HG03139 (cell line): ENCODE results near the gene ISM2.
"Not testable (repeated sequence)": the region's sequence is repeated elsewhere in the genome, so short reads cannot be mapped to it uniquely, and the experiment has no call there.

Source experiments
- ATAC-seq: cut with Tn5 transposase; IDR thresholded peaks from one replicate; pipeline ENCODE4 v1.9.1; 2021; ENCODE audit not compliant: unreplicated experiment

The ISM2 gene

DNA sequence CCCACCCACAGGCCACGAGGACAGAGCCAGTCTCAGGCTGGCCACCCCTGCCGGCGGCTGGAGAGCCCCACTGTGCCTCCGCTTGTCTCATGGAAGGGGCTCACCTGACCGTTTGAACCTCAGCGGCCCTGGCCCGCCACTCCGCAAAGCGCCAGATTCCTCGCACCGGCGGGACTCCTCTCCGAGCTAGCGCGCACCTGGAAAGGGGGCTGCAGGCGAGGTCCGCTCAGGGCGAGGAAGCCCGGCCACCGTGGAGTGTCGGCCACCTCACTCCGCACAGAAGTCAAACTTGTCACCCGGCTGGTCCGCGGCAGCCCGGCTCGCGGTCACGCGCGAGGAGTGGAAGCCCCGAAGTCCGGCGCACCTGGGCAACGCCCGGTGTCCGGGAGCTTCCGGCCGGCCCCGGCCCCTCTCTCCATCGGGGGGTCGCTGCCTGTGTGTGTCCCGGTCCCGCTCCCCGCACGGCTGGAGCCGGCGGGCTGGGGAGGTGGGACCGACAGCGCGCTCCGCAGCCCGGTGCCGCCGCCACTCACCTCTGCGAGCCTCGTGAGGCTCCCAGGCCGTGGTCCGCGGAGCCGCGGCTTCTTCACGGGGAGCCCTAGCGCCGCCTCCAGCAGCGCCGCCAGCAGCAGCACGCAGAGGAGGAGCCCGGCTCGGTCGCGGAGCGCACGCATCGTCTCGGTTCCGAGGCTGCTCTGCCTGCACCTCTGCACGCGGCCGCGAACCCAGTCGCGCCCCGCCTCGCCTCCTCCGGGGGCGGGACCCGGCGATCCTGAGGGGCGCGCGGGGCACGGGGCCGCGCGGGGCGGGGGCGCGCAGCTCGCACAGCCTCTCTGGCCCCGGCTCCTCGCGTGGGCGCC, at the start of gene ISM2:
Gene ISM2 (minus strand): TSS at position 697 of the 860 bp plus-strand sequence. CDS start 23 bp downstream, at position 674.
- ATAC-seq, result peak; percentile 63

DNA sequence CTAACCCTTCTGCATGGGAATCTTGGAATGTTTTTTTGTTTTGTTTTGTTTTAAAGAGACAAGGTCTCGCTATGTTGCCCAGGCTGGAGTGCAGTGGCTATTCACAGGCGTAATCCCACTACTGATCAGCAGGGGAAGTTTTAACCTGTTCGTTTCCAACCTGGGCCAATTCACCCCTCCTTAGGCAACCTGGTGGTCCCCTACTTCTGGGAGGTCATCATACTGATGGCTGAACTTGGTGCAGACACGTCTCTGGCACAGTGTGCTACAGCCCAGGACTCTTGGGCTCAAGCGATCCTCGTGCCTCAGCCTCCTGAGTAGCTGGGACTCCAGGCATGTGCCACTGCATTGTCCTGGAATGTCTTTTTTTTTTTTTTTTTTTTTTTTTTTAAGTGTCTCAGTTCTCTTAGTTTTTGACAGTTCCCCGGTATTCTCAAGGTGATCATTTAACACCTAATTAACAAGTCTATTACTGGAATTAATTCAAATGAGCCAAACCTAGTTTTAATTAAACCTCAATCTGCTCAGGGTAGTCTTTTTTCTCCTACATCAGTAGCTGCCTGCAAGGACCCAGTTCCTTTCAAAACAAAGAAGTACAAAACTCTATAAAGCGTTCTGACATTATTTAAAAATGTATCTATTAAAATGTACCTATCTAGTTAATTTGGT, 49.0 kb upstream of the ISM2 start:
- ATAC-seq, result no peak

DNA sequence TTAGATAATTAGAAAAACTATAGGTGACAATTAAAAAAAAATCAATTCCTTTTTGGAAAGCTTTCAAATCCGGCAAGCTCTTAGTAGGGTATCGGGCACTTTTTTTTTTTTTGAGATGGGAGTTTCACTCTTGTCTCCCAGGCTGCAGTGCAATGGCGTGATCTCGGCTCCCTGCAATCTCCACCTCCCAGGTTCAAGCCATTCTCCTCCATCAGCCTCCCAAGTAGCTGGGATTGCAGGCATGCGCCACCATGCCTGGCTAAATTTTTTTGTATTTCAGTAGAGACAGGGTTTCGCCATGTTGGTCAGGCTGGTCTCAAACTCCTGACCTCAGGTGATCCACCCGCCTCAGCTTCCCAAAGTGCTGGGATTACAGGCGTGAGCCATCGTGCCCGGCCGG, 46.6 kb upstream of the ISM2 start:
- ATAC-seq, result not testable (repeated sequence)

DNA sequence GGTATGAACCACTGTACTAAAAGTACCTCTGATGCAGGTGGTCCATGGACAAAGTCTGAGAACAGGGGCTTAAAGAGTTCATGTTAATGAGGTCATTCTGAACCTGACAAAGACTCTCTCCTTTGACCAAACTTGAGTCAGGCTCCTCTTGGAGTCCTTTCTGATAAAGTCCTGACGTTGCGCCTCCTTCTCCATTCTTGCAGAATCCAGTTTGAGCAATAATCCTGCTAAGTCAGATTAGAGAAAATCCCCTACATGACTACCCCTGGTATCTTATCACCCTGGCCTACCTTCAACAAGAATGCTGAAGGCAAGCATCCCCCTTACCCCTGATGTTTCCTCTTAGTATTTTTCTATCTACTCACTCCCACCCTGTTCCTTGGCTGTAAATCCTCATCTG, 46.0 kb upstream of the ISM2 start:
- ATAC-seq, result no peak

DNA sequence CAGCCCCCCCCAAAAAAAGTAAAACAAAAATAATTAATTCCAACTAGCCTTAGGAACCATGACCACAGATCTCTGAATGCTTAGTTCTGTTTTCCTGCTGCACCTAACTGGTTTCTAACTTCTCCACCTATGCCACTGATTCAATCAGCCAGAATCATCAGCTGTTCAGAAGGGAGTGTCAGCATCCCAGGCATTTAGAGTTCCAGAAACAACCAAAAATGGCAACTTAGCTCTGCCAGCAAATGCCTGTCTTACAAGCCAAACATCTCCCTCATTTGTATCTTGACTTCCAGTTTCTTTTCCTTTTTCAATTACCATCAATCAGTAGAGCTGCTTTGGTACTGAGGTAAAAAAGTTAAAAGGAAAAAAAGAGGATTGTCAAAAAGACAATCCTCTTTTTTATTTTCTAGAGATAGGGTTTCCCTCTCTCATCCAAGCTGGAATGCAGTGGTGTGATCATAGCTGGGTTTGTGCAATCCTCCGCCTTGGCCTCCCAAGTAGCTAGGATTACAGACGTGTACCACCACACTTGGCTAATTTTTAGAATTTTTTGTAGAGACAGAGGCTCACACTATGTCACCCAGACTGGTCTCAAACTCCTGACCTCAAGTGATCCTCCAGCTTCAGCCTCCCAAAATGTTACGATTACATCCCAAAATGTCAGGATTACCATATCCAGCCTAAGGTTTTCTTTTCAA, 45.2 kb upstream of the ISM2 start:
- ATAC-seq, result no peak

DNA sequence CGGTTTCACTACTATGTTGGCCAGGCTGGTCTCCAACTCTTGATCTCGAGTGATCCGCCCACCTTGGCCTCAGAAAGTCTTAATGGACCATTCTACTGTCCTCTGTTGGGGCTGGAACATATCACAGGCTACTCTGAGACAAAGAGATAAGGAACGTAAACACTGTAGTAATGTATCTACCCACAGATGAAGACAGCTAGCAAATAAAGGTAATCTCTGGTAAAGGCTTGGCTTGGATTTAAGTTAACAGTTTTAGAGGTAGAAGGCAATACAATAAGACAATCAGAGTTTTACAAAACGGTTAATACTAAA, 44.6 kb upstream of the ISM2 start:
- ATAC-seq, result no peak

DNA sequence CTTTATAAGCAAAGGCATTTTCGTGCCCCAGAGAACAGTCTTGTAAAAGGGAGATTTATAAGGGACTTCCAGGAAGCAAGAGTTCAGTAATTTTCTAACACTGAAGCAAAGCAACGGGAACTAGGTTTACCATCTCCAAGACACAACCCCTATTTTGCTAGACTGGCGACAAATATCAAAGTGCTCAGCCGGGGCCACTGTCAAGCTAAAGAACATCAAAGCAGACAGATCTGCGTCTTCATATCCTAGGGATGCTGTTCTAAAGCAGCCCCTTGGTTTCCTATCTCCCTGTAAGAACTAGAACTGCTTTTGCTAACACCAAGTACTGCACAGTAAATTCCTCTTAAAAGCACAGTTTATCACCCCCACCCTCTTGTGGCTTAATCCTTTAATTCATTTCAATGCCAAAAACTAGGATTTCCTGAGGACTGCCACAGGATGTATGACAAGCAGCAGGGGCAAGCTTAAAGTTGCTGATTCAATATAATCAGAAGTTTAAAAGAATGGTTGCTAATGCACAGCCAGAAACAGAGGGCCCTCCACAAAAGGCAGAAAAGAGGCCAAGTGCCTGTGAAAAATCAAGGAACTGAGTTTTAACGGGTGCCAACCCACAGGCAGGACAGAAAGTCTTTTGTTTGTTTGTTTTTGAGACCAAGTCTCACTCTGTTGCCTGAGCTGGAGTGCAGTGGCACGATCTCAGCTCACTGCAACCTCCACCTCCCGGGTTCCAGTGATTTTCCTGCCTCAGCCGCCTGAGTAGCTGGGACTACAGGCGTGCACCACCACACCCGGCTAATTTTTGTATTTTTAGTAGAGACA, 44.0 kb upstream of the ISM2 start:
- ATAC-seq, result no peak

DNA sequence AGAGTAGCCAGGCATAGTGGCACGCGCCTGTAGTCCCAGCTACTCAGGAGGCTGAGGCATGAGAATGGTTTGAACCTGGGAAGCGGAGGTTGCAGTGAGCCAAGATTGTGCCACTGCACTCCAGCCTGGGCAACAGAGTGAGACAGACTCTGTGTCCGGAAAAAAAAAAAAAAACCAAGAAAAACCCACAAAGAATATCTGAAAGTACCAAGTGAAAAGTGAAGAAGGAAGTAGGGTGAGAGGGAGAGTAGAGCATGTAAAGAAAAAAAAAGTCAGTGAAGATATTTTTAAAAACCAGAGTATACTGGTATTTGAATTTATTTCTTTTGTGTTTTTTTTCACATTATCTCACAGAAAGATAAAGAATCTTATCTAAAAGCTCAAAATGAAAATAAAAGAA, 43.3 kb upstream of the ISM2 start:
- ATAC-seq, result no peak

DNA sequence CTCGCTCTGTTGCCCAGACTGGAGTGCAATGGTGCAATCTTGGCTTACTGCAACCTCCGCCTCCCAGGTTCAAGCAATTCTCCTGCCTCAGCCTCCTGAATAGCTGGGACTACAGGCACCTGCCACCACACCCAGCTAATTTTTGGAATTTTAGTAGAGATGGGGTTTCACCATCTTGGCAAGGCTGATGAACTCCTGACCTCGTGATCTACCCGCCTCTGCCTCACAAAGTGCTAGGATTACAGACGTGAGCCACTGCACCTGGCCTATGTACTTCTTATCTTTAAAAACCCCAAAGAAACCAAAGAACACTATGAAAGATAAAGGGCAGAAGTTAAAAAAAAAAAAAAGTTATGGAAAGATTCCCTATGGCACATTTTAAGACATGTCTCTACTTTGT, 38.3 kb upstream of the ISM2 start:
- ATAC-seq, result not testable (repeated sequence)

DNA sequence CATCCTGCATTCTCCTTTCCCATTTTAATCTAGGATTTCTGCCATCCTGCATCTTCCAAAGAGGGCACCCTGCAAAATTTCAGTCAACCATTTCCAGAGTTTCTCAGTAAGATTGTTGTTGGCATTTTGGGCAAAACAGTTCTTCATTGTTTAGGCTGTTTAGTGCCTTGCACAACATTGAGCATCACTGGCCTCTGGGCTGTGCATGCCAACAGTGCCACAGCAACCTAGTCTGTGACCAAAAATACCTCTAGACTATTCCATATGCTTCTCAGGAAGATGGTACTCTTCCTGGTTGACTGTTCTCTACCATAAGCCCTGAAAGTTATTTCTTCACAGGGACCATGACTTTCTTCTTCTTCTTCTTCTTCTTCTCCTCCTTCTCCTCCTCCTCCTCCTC, 32.5 kb upstream of the ISM2 start:
- no peak for ATAC-seq

DNA sequence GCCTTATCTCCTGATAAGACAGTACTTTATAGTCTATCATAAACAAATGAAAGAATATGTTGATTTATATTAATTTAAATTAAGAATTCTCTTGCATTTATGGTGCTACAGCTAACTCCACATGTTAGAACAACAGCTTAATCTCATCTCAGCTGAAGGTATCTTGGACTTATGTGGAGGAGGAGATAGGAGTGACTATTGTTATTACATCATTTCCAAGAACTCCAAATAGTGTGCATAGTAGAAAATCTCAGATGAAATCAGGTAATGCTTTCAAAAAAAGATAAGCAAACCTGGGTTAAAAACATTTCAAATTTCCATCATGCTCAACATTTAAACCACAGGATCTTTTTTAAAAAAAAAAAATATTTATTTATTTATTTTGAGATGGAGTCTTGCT, 31.3 kb upstream of the ISM2 start:
- no peak for ATAC-seq

DNA sequence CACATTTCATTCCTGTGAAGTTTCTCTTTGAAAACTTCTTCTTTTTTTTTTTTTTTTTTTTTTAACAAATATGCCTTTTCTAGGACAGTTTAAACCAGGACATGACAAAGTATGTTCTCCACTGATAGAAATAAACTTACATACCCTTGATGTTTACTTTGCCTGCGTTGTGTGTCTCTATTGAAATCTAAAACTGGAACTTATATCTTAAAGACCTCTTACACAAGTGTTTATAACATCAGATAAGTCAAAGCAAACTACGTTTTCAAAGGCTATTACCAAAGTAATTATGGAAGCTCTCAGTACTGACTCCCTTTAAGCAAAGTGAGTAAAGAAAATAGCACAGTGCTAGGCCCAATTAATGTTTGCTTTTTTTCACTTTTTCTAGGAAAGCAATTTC, 30.6 kb upstream of the ISM2 start:
- ATAC-seq, result no peak

DNA sequence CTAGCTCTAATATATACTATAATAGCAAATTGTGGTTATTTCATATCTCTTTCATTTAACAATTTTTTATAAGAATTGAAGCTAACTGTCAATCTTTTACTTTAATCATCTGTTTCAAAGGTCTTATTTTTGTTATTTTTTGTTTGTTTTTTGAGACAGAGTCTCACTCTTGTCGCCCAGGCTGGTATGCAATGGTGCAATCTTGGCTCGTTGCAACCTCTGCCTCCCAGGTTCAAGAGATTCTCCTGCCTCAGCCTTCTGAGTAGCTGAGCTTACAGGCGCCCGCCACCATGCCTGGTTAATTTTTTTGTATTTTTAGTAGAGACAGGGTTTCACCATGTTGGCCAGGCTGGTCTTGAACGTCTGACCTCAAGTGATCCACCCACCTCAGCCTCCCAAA, 30.1 kb upstream of the ISM2 start:
- not testable (repeated sequence) for ATAC-seq

DNA sequence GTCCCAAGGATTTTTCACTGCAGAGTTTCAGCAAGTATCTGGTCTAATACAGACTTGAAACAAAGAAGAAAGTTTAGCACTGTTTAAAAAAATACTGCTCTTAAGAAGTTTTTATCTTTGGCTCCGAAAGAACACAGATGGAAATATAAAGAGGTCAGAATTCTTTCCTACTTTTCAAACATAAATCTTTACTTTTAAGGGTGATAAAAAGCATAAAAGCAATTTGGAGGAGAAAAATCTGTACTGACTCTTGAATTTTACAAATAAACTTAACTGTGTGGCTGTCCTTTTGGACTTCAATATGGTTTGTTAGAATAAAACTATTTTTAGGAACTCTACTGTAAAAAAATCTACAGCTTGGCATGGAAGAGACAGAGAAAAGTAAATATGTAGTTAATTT, 27.6 kb upstream of the ISM2 start:
- no peak for ATAC-seq

DNA sequence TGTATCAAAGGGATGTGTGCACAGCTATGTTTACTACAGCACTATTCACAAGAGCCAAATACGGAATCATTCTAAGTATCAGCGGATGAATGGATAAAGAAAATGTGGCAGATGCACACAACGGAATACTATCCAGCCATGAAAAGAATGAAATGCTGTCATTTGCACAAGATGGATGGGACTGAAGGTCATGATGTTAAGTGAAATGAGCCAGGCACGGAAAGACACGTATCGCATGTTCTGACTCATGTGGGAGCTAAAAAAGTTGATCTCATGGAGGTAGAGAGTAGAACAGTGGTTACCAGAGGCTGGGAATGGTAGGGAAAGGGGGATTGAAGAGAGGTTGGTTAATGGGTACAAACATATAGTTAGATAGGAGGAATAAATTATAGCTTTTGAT, 25.9 kb upstream of the ISM2 start:
- no peak for ATAC-seq

DNA sequence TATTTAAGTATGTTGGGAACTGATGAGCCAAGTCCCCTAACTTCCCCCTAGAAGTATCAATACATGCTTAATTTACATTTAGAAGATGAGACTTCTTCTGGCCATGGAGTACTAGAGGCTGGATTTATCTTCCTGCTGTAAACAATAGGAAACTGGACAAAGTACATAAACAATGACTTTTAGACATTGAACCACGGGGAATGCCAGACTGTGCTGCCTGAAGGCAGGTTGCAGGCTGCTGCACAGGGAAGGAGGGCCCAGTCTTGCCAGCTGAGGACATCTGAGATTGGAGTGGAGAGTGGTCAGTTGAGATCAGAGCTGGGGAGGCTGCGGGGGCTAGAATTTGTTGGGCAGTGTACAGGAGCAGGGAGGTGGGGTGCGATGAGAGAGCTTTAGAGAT, 24.5 kb upstream of the ISM2 start:
- no peak for ATAC-seq

DNA sequence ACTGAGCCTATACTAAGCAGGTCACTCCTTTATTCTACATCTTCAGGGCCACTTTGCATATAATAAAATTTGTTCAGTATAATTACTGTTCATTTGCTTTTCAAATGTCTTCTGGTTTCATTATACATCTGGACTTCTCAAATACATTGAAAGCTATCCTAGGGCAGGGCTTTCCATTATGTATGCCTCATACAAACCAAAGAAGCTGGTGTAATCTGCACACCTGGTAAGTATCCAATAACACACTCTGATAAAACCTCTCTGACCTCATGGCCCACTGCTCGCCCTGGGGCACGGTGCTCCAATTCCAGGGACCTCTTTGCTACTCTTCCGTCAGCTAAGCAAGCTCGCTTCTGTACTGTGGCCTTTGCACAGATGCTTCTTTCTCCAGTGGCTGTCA, 21.9 kb upstream of the ISM2 start:
- ATAC-seq, result no peak

DNA sequence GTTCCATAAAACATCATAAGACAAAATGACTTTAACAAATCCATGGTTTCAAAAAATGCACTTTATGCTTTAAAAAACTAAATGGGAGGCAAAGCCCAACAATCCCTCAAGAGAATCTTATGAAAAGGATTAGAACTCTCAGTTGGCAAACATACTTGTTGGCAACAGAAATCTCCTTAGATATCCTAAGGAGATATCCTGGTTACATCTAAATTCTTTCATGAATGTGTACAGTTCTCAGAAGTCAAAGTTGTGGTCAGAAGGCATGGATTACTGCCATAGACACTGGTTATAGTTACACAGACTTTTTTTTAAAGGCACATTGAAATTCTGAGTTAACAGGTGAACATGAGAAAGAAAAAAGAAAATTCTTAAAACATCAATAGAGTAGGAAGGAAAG, 17.5 kb upstream of the ISM2 start:
- ATAC-seq, result no peak

DNA sequence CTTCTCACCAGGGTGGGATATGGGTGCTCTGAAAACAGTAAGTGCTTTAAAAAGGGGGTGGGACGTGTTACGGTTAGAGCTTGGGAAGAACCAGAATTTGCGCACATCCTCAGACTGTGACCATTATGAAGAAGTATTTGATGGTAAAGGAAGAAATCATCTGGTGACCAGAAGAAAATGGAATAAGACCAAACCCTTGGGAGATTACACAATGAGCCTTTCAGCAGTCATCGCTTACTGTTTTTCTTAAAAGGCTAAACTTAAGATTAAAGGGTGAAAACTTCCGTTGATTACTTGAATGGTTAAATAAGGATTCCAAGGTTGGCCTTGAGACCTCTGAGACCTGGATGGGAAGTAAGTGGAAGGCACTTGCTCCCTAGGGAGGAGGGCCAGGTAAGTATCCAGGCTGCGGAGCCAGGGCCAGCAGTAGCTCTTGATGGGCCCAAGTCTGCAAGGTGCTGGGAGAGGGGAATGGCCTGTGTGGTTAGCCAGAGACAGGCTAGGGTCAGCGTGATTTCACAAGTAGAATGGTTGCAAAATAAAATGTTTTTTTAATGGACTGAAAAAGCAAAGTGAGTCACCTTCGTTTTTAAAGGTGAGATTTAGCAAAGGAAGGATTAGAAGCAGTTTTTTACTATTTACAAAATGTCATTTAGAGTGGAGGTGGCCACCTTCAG, 13.0 kb upstream of the ISM2 start:
- ATAC-seq, result no peak

DNA sequence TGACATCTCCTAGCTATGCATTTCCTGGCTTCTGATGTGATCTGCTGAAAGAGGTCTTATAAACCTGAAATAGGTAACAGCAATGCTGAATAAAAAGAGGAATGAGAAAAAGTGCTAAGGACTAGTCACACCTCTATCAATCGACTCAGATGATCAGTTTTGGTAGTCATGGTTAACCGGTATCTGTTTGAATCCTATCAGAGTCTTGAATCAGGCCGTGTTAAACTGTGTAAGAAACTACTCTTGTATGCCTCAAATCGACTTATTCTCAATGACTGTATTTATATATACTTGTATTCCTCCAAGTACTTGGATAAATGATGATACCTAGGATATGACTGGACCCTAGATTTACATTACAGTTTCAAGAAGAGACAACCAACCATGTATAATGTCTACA, 10.8 kb upstream of the ISM2 start:
- no peak for ATAC-seq

DNA sequence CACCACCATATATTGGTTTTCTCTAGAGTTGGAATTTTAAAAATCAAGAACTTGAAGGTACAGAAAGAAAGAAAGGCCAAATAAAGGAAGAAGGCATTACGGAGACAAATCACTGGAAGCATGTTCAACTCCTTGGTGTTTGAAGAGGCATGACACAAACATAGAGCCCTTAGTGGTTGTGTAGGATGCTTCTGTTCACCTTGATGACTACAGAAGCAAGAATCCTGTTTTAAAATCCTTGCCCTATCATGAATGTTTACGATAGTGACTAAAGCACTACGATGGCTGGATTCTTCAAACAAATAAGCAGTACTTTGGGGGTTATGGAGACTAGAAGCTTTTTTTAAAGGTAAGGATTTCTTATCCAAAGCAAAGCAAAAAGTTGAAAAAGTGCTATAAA, 10.3 kb upstream of the ISM2 start:
- ATAC-seq, result no peak
